GM12874 (cell line): ENCODE results near the gene LDLRAD4.

ENCODE experiments used
- CTCF ChIP-seq: IDR thresholded peaks from 2 replicates; pipeline ENCODE4 v1.5.1; 2011; ENCODE audit warnings: low read depth, mild to moderate bottlenecking, control low read depth, low read length, moderate library complexity; ENCODE audit not compliant: insufficient read depth

Gene LDLRAD4

GRCh38 chr18:13201292-13201691 lies 17.3 kb upstream of the LDLRAD4 start:
- TF ChIP-seq CTCF, result no peak

- TF ChIP-seq CTCF, result no peak
Measured at GRCh38 chr18:13202571-13202970, 16.0 kb upstream of the LDLRAD4 start.

- TF ChIP-seq CTCF, result no peak
Measured at GRCh38 chr18:13206301-13206700, 12.3 kb upstream of the LDLRAD4 start.

- TF ChIP-seq CTCF, result no peak
Measured at GRCh38 chr18:13207294-13207693, 11.3 kb upstream of the LDLRAD4 start.

- TF ChIP-seq CTCF, result no peak
Measured at GRCh38 chr18:13211534-13211933, 7.0 kb upstream of the LDLRAD4 start.

- TF ChIP-seq CTCF, result no peak
Measured at GRCh38 chr18:13213036-13213795, 5.3 kb upstream of the LDLRAD4 start.

DNA sequence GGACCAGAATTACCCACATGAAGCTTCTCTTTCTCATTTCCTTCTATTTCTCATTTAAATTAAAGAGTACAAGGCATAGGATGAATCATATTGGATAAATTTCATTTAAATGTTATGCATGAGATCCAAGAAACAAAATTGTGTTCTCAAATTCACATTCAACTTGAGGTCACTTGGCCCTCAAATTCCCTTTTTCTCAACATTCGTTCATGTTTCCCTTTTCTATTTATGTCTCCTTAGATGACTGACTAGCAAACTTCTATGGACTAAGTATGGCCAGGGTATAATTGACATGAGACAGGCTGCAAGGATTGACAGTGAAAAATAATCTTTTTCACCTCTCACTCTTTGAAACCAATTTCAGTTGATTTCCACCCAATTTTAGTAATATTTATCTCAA lies 4.0 kb upstream of the LDLRAD4 start:
- no peak for TF ChIP-seq CTCF
